IMR-90 (cell line): ENCODE results near the gene AOX1. TPM values are rescaled to one million over a fixed set of nuclear protein-coding genes. Genes with fewer than 3 reads are reported as not detected.

Experiments used
- ATAC-seq: fragments of 200-7000 bp; cut with Tn5 transposase; 2 replicates; pipeline ENCODE4 v1.9.1; 2020; ENCODE audit warnings: low read depth, mild to moderate bottlenecking, moderate library complexity
- BruUV-seq: library from RNA; stranded (reverse); fragments of 400-500 nt; replicated peaks from 2 replicates; lab custom pipeline; 2021; lab: Mats Ljungman, UMichigan
- CTCF ChIA-PET: fragments of 300-600 bp; formaldehyde crosslinking; extraction: SDS; loops from one replicate; lab custom pipeline; 2021; ENCODE audit warnings: antibody characterized with exemption; lab: Yijun Ruan, JAX
- POLR2A ChIA-PET: fragments of 300-600 bp; sonication (Branson Sonifier 250); formaldehyde crosslinking; loops from one replicate; lab custom pipeline; 2022; ENCODE audit warnings: antibody characterized with exemption; ENCODE audit not compliant: unreplicated experiment; lab: Charles Lee
- DNase-seq: peaks from one replicate; pipeline ENCODE4 v3.0.0; 2013
- H2AFZ ChIP-seq: replicated peaks from 2 replicates; pipeline ENCODE3; 2013; ENCODE audit warnings: low read length, mild to moderate bottlenecking; ENCODE audit not compliant: poor library complexity
- H2AK5ac ChIP-seq: 2 replicates; pipeline ENCODE4 v1.6.1; 2013; ENCODE audit warnings: low read depth, low read length, inconsistent platforms
- H2AK9ac ChIP-seq: replicated peaks from 2 replicates; pipeline ENCODE3; 2013; ENCODE audit warnings: mild to moderate bottlenecking, low read depth, low read length, moderate library complexity; ENCODE audit not compliant: poor library complexity
- H2BK120ac ChIP-seq: 2 replicates; pipeline ENCODE4 v1.6.1; 2013; ENCODE audit warnings: low read depth, low read length, inconsistent platforms
- H2BK15ac ChIP-seq: 3 replicates; pipeline ENCODE4 v1.6.1; 2013; ENCODE audit warnings: low read depth, low read length, inconsistent platforms
- H2BK20ac ChIP-seq: 2 replicates; pipeline ENCODE4 v1.6.1; 2013; ENCODE audit warnings: low read depth, mild to moderate bottlenecking, inconsistent platforms, low read length, moderate library complexity
- H2BK5ac ChIP-seq: 2 replicates; pipeline ENCODE4 v1.6.1; 2013; ENCODE audit warnings: mild to moderate bottlenecking, low read depth, low read length, inconsistent platforms; ENCODE audit not compliant: poor library complexity, severe bottlenecking
- H3K14ac ChIP-seq: replicated peaks from 2 replicates; pipeline ENCODE4 v1.6.1; 2013; ENCODE audit warnings: low read depth, low read length, inconsistent platforms
- H3K18ac ChIP-seq: 2 replicates; pipeline ENCODE4 v1.6.1; 2013; ENCODE audit warnings: low read depth, low read length, control low read depth
- H3K23ac ChIP-seq: 2 replicates; pipeline ENCODE4 v1.6.1; 2013; ENCODE audit warnings: low read depth, low read length, inconsistent platforms
- H3K27ac ChIP-seq: 2 replicates; pipeline ENCODE4 v1.5.1; 2013; ENCODE audit warnings: mild to moderate bottlenecking, control low read depth, low read length; ENCODE audit not compliant: insufficient read depth
- H3K27me3 ChIP-seq: 2 replicates; pipeline ENCODE4 v1.6.1; 2013; ENCODE audit warnings: low read length; ENCODE audit not compliant: control insufficient read depth, insufficient read depth
- H3K36me3 ChIP-seq: 2 replicates; pipeline ENCODE4 v1.6.1; 2013; ENCODE audit warnings: low read length, mixed read lengths; ENCODE audit not compliant: control insufficient read depth, insufficient read depth
- H3K4ac ChIP-seq: 2 replicates; pipeline ENCODE4 v1.6.1; 2013; ENCODE audit warnings: low read depth, low read length, inconsistent platforms
- H3K4me1 ChIP-seq: 2 replicates; pipeline ENCODE4 v1.6.1; 2013; ENCODE audit warnings: low read length, mixed read lengths; ENCODE audit not compliant: control insufficient read depth, insufficient read depth
- H3K4me2 ChIP-seq: 2 replicates; pipeline ENCODE4 v1.6.1; 2013; ENCODE audit warnings: low read depth, mild to moderate bottlenecking, control low read depth, low read length, moderate library complexity
- H3K4me3 ChIP-seq: 2 replicates; pipeline ENCODE4 v1.5.1; 2013; ENCODE audit warnings: low read depth, mild to moderate bottlenecking, control low read depth, low read length, moderate library complexity; ENCODE audit not compliant: insufficient read depth
- H3K56ac ChIP-seq: 2 replicates; pipeline ENCODE4 v1.6.1; 2013; ENCODE audit warnings: low read length, inconsistent platforms; ENCODE audit not compliant: insufficient read depth; ENCODE audit errors: extremely low read depth
- H3K79me1 ChIP-seq, 2 experiments: 2 replicates each; pipeline ENCODE4 v1.6.1; 2013; ENCODE audit warnings: low read length in 2 of 2, inconsistent platforms in 1 of 2, low read depth in 1 of 2
- H3K9ac ChIP-seq: 2 replicates; pipeline ENCODE4 v1.6.1; 2013; ENCODE audit warnings: low read depth, low read length, control low read depth
- H3K9me1 ChIP-seq: 2 replicates; pipeline ENCODE4 v1.6.1; 2013; ENCODE audit warnings: low read length, inconsistent platforms; ENCODE audit not compliant: insufficient read depth
- H3K9me3 ChIP-seq: 2 replicates; pipeline ENCODE4 v1.6.1; 2013; ENCODE audit warnings: low read length; ENCODE audit not compliant: control insufficient read depth, insufficient read depth
- H4K20me1 ChIP-seq: 2 replicates; pipeline ENCODE4 v1.6.1; 2013; ENCODE audit warnings: low read length, inconsistent platforms; ENCODE audit not compliant: insufficient read depth
- H4K5ac ChIP-seq: 2 replicates; pipeline ENCODE4 v1.6.1; 2013; ENCODE audit warnings: mild to moderate bottlenecking, low read depth, low read length, control low read depth
- H4K8ac ChIP-seq, 2 experiments: 2 replicates each; pipeline ENCODE4 v1.6.1; 2013; ENCODE audit warnings: low read depth in 2 of 2, low read length in 2 of 2, control low read depth in 1 of 2, inconsistent platforms in 1 of 2
- H4K91ac ChIP-seq: 2 replicates; pipeline ENCODE4 v1.6.1; 2013; ENCODE audit warnings: low read depth, low read length, inconsistent platforms; ENCODE audit not compliant: insufficient read depth
- CHD1 ChIP-seq: IDR thresholded peaks from 2 replicates; pipeline ENCODE4 v1.6.1; 2012; ENCODE audit warnings: low read depth, low read length, improper control_type of control experiment
- CTCF ChIP-seq: conservative IDR thresholded peaks from 2 replicates; pipeline ENCODE4 v1.5.1; 2012; ENCODE audit warnings: mild to moderate bottlenecking, low read depth, low read length, improper control_type of control experiment
- ELK1 ChIP-seq: fragments of 150-350 bp; IDR thresholded peaks from 2 replicates; pipeline ENCODE4 v1.6.1; 2016; ENCODE audit warnings: low read depth, mild to moderate bottlenecking, low read length, moderate library complexity, borderline replicate concordance
- FOS ChIP-seq: fragments of 150-350 bp; IDR thresholded peaks from 2 replicates; pipeline ENCODE4 v1.6.1; 2016; ENCODE audit warnings: low read depth, low read length
- MAFK ChIP-seq: IDR thresholded peaks from 2 replicates; pipeline ENCODE4 v1.6.1; 2012; ENCODE audit warnings: low read depth, low read length, improper control_type of control experiment
- MAZ ChIP-seq: IDR thresholded peaks from 2 replicates; pipeline ENCODE4 v1.6.1; 2012; ENCODE audit warnings: low read depth, mild to moderate bottlenecking, low read length, improper control_type of control experiment, moderate library complexity, borderline replicate concordance
- MXI1 ChIP-seq: IDR thresholded peaks from 2 replicates; pipeline ENCODE4 v1.6.1; 2012; ENCODE audit warnings: low read depth, mild to moderate bottlenecking, low read length, moderate library complexity, borderline replicate concordance
- NFE2L2 ChIP-seq: fragments of 150-350 bp; IDR thresholded peaks from 2 replicates; pipeline ENCODE4 v1.6.1; 2016; ENCODE audit warnings: low read depth, mild to moderate bottlenecking, low read length
- RAD21 ChIP-seq: IDR thresholded peaks from 2 replicates; pipeline ENCODE4 v1.6.1; 2012; ENCODE audit warnings: low read length, improper control_type of control experiment
- RCOR1 ChIP-seq: IDR thresholded peaks from 2 replicates; pipeline ENCODE4 v1.6.1; 2012; ENCODE audit warnings: mild to moderate bottlenecking, low read length, improper control_type of control experiment; ENCODE audit not compliant: insufficient replicate concordance
- RFX5 ChIP-seq: IDR thresholded peaks from 2 replicates; pipeline ENCODE4 v1.8.0; 2012; ENCODE audit warnings: low read depth, mild to moderate bottlenecking, low read length, moderate library complexity
- SMC3 ChIP-seq: fragments of 150-350 bp; IDR thresholded peaks from 2 replicates; pipeline ENCODE4 v1.6.1; 2016; ENCODE audit warnings: low read depth, mild to moderate bottlenecking, antibody characterized with exemption, low read length, moderate library complexity
- USF2 ChIP-seq: fragments of 150-350 bp; IDR thresholded peaks from 2 replicates; pipeline ENCODE4 v1.6.1; 2017; ENCODE audit warnings: mild to moderate bottlenecking, antibody characterized with exemption, low read length, low read depth
- WGBS, 2 experiments: methylation state at CpG; one replicate each; pipeline versions ENCODE4 v1.1.5 to v1.1.7; 2013; ENCODE audit warnings: missing lambda C conversion rate in 2 of 2; ENCODE audit not compliant: insufficient read length in 1 of 2; ENCODE audit errors: extremely low coverage in 2 of 2; 5-methylcytosine and 5-hydroxymethylcytosine counted together
- dilution Hi-C: fragments of 300-500 bp; cut with HindIII; formaldehyde crosslinking; loops from one replicate; pipeline ENCODE4 v1.14.3; 2018; ENCODE audit warnings: low sequenced_read_pairs; ENCODE audit not compliant: unreplicated experiment
- in situ Hi-C: fragments of 300-500 bp; cut with MboI; formaldehyde crosslinking; loops from 3 replicates; pipeline ENCODE4 v1.14.3; 2019; ENCODE audit warnings: low sequenced_read_pairs, inconsistent platforms, mixed read lengths
- intact Hi-C: fragments of 100-400 bp; cut with micrococcal nuclease; formaldehyde crosslinking; loops from 2 replicates; pipeline ENCODE4 v1.10.0; 2022
- polyA plus RNA-seq, 3 experiments: library from polyadenylated mRNA; depleted of rRNA; stranded (reverse); fragments of >200 nt; gene quantifications; 2 replicates each; pipeline ENCODE4 v1.2.3, GENCODE V29; 2012; ENCODE audit warnings: low replicate concordance in 1 of 3
- total RNA-seq: library from RNA; depleted of rRNA; stranded (reverse); fragments of >200 nt; gene quantifications from 2 replicates; pipeline ENCODE4 v1.2.3, GENCODE V29; 2012

The AOX1 gene
- total and polyA plus RNA-seq, 2 of the 4 experiments (the other 2 are of a cell fraction): 21.7 to 59.9 TPM

- Histone ChIP-seq H3K9me1 (peaks cover 4% of the 10 kb centered on the region; the same call in 1 of the 2 replicates), H3K9ac (no peak overlapping the region), H2AK5ac (no peak overlapping the region), H3K36me3 (0 out of 2 replicates have a peak, but pooled peaks cover 2% of the 10 kb centered on the region), H3K27ac (no peak overlapping the region), H3K18ac (no peak overlapping the region), H4K8ac (no peak overlapping the region), H2AK9ac (no peak overlapping the region), H3K4me3 (no peak overlapping the region), H2BK15ac (no peak overlapping the region), H3K23ac (no peak overlapping the region), H2BK5ac (no peak overlapping the region), H3K14ac (no peak overlapping the region), H2AFZ (no peak overlapping the region), H4K91ac (no peak overlapping the region), H3K4me2 (no peak overlapping the region), H3K27me3 (no peaks in the 10 kb centered on the region), H3K79me1 (no peaks in the 10 kb centered on the region), H3K4me1 (no peaks in the 10 kb centered on the region; the same call in 1 of the 2 replicates), H2BK120ac (no peak overlapping the region), H3K4ac (no peak overlapping the region), H4K5ac (no peak overlapping the region), H3K9me3 (no peaks in the 10 kb centered on the region), H4K20me1 (no peaks in the 10 kb centered on the region), H3K56ac (no peak overlapping the region), H2BK20ac (no peak overlapping the region)
- ChIA-PET CTCF (no interaction called here), POLR2A (no interaction called here)
- dilution Hi-C loops (no loop called here), intact Hi-C loops (no loop called here), in situ Hi-C loops (no loop called here)
- WGBS, 2 experiments: 100% methylated on average over 2 of the region's 3 CpGs; no CpG with 5 or more reads in 1 of the 2 experiments
- no TSS peak for BruUV-seq
- DNase-seq (no peak), ATAC-seq (no peak)
- TF ChIP-seq SMC3: no peak
- no peak for TF ChIP-seq MAZ
- TF ChIP-seq MAFK: no peak
- TF ChIP-seq FOS: no peak
- no peak for TF ChIP-seq USF2
- TF ChIP-seq CHD1: no peak
- TF ChIP-seq NFE2L2: no peak
- no peak for TF ChIP-seq RFX5
- no peak for TF ChIP-seq RAD21
- TF ChIP-seq MXI1: no peak
- no peak for TF ChIP-seq RCOR1
- TF ChIP-seq CTCF: no peak
- no peak for TF ChIP-seq ELK1
These were observed 54.4 kb downstream of the AOX1 start for GRCh38 chr2:200640176-200640575.
